Fibroblast of mammary gland (primary cell): ENCODE measurements around the gene GMDS.

Experiments used
- DNase-seq: peaks from one replicate; pipeline ENCODE4 v3.0.0-alpha.2; 2010; ENCODE audit warnings: low read depth
- H3K4me3 ChIP-seq: 2 replicates; pipeline ENCODE4 v1.5.1; 2011; ENCODE audit warnings: low read depth, mild to moderate bottlenecking, low read length, moderate library complexity; ENCODE audit not compliant: control insufficient read depth
- CTCF ChIP-seq: conservative IDR thresholded peaks from 2 replicates; pipeline ENCODE4 v1.5.1; 2011; ENCODE audit warnings: low read depth, low read length, inconsistent platforms; ENCODE audit not compliant: control insufficient read depth, insufficient read depth

The GMDS gene

GRCh38 chr6:2213086-2213485, 32.3 kb downstream of the GMDS start:
- TF ChIP-seq CTCF: no peak
- no peak for DNase-seq
- H3K4me3 ChIP-seq: no peak overlapping the region

GRCh38 chr6:2209226-2209809, 36.1 kb downstream of the GMDS start:
- peak; percentile 36 for DNase-seq
- no peak overlapping the region for H3K4me3 ChIP-seq
- TF ChIP-seq CTCF: peak; percentile 54

GRCh38 chr6:2208468-2208867, 36.9 kb downstream of the GMDS start:
- no peak for DNase-seq
- no peak for TF ChIP-seq CTCF
- no peak overlapping the region for H3K4me3 ChIP-seq

GRCh38 chr6:2205396-2205795, 40.0 kb downstream of the GMDS start:
- no peak for TF ChIP-seq CTCF
- H3K4me3 ChIP-seq: no peak overlapping the region
- no peak for DNase-seq

- no peak for TF ChIP-seq CTCF
- no peak overlapping the region for H3K4me3 ChIP-seq
- DNase-seq: no peak
Observed at GRCh38 chr6:2204272-2204671, 41.1 kb downstream of the GMDS start.

GRCh38 chr6:2203264-2203663, 42.1 kb downstream of the GMDS start:
- no peak for TF ChIP-seq CTCF
- DNase-seq: no peak
- H3K4me3 ChIP-seq: no peak overlapping the region

- H3K4me3 ChIP-seq: no peak overlapping the region
- no peak for TF ChIP-seq CTCF
- no peak for DNase-seq
Observed at GRCh38 chr6:2197984-2198383, 47.4 kb downstream of the GMDS start.
